ENCODE data around the gene SUPT3H. TPM values are rescaled to one million over a fixed set of nuclear protein-coding genes. Genes with fewer than 3 reads are reported as not detected.
A peak's percentile ranks its signal among the peaks of the same experiment; 100 is the strongest.

Gene SUPT3H
- total RNA-seq, 1 donor = 10.6 TPM

DNA sequence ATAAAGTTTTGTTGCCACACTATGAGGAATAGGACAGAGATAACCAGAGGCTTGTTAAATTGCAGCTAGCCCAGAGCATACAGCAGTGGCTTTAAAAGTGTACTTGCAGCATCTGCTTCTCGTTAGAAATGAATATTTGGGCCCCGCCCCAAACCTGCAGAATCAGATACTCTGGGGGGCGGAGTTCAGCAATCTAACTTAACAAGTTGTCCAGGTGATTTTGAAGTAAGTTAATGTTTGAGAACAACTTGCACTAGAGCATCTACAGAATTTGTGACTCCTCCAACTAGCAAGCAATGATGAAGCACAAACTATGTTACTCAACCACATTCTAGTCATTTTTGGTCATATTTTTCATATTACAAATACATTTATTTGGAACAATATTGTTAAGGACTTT lies 10.6 kb upstream of the SUPT3H start:
- no peak overlapping the region for H3K4me3 ChIP-seq (ENCODE audit: low read depth, low read length)
- peak; percentile 58 for DNase-seq (ENCODE audit: low read depth)
- TF ChIP-seq, protein P1, sequence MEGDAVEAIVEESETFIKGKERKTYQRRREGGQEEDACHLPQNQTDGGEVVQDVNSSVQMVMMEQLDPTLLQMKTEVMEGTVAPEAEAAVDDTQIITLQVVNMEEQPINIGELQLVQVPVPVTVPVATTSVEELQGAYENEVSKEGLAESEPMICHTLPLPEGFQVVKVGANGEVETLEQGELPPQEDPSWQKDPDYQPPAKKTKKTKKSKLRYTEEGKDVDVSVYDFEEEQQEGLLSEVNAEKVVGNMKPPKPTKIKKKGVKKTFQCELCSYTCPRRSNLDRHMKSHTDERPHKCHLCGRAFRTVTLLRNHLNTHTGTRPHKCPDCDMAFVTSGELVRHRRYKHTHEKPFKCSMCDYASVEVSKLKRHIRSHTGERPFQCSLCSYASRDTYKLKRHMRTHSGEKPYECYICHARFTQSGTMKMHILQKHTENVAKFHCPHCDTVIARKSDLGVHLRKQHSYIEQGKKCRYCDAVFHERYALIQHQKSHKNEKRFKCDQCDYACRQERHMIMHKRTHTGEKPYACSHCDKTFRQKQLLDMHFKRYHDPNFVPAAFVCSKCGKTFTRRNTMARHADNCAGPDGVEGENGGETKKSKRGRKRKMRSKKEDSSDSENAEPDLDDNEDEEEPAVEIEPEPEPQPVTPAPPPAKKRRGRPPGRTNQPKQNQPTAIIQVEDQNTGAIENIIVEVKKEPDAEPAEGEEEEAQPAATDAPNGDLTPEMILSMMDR (IDR thresholded peaks at IDR 0.05; ENCODE audit: insufficient read depth, low read length) = no peak

DNA sequence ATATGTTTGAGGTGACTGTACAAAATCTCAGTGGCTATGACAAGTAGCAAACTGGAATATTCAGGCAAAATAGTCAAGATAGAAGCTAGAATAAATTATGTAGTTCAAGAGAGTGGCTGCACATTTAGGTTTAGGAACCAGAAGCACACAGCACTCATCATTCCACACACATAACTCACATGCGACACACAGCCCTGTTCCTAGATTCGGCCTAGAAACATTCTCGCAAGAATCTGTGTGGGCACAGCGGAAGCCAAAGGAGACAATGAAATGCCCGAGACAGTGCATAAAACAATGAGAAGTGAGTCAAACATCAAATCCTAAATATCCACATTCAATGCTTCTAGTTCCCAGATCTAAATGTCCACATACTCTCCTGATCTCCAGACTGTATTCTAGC lies 9.5 kb upstream of the SUPT3H start:
- H3K4me3 ChIP-seq (ENCODE audit: low read depth, low read length) = no peak overlapping the region
- peak; percentile 52 for DNase-seq (ENCODE audit: low read depth)
- TF ChIP-seq, protein P1 (IDR thresholded peaks at IDR 0.05; ENCODE audit: insufficient read depth, low read length) = no peak

DNA sequence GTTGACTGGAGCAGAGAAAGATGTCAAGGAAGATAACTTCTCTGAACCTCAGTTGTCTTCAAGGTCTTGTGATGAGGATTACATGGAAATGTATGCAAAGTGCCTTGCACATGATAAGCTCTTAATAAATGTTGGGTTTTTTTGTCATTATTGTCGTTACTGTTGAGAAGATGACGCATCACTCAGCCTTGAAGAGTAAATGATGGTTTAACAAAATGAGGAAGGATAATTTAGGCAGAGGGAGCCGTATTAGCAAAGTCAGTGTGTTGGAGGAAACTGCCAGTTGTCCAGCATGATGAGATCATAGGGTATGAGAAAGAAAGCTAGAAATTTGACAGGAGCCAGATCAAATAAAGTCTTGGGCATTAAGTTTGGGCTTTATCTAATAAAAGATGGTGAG lies 8.8 kb upstream of the SUPT3H start:
- TF ChIP-seq, protein P1 (IDR thresholded peaks at IDR 0.05; ENCODE audit: insufficient read depth, low read length) = no peak
- no peak for DNase-seq (ENCODE audit: low read depth)
- no peak overlapping the region for H3K4me3 ChIP-seq (ENCODE audit: low read depth, low read length)

DNA sequence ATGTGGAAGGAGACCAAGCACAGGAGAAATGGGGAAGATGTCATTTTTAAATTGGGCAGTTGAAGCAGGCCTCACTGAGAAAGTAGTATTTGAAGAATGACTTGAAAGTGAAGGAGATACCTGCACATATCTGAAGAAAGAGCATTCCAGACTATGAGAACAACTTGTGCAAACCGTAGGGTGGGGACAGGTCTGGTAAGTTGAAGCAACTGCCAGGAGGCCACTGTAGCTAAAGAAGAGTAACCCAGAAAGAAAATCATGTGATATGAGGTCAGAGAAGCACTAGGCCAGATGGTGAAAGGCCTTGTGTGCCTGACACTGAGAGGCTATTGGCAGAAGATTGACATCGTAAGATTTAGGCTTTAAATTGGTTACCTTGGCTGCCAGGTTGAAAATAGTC lies 4.7 kb upstream of the SUPT3H start:
- DNase-seq (ENCODE audit: low read depth) = no peak
- TF ChIP-seq, protein P1 (IDR thresholded peaks at IDR 0.05; ENCODE audit: insufficient read depth, low read length) = no peak
- H3K4me3 ChIP-seq (ENCODE audit: low read depth, low read length) = no peak overlapping the region

DNA sequence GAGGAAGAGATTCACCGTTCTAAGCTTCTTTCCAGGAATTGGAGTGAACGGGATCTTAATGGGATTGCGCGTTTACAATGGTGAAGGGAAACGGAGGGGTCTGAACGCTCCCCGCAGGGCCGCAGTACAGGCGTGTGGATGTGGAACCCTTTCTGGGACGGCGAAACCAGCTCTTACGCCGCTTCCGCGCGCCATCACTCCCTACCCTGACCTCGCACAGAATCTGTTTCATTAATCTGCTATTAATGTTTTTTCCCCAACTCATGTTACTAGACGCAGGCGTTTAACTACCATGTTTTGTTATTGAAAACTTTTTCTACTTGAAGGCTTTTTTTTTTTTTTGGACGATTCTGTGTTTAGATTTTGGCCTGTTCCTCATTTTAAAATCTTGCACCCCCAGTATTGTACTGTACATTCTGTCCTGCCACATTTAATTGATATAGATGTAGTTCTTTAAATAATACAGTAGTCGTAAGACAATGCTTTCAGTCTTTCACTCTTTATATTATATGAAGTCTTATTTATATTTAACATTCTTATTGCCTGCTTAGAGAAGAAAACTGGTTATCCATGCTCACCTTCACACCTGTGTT lies 696 bp upstream of the SUPT3H start:
- peak overlapping the region; percentile 84 for H3K4me3 ChIP-seq (ENCODE audit: low read depth, low read length)
- DNase-seq (ENCODE audit: low read depth) = no peak
- TF ChIP-seq, protein P1 (IDR thresholded peaks at IDR 0.05; ENCODE audit: insufficient read depth, low read length) = no peak

DNA sequence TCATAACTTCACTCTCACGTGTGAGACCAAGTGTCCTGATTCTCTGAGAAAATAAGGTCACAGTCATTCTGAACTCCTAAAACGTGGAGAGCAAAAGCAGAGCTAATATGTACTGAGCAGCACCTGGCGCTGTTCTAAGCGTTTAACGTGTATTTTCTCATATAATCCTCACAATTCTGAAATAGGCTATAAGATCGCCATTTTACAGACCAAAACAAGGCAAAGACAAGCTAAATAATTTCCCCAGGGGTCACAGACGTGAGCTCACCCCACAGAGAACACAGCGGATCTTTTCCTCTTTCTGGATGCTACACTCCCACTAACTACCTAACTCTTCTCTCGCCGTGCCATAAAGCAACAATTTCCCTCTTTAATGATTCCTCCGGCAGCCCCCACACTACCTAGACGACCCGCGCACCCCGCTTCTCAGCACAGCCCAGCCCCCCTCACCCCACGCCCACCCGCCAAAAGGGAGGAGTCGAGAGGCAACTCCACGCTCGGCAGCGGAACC lies 636 bp downstream of the SUPT3H start:
- peak; percentile 38 for DNase-seq (ENCODE audit: low read depth)
- H3K4me3 ChIP-seq (ENCODE audit: low read depth, low read length) = peak overlapping the region; percentile 84
- TF ChIP-seq, protein P1 (IDR thresholded peaks at IDR 0.05; ENCODE audit: insufficient read depth, low read length) = no peak

All from fibroblast of the aortic adventitia (primary cell).